Measurements from ENCODE around the gene NTM. TPM values are rescaled to one million over a fixed set of nuclear protein-coding genes. Genes with fewer than 3 reads are reported as not detected.

NTM gene
- total RNA-seq, 2 donors from 2014 or later, result 1.7 to 3.6 TPM

DNA sequence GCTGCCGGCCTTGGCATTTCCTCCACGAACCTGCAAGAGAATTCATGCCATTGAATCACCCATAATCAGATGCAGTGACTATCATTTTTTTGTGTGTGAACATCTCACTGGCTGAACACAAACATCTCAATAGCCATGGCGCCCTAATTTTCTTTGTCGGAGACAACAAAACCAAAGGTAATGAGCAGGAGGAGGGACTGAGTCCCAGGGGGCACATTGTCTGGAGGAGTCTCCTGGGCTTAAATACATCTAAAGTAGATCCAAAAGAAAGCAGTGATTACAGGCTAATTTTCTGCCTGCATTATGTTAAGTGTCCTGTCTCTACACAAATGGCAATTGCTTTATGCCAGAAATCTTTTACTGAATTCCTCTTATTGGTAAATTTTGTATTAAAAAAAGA, 113.5 kb downstream of the NTM start:
- H3K27ac ChIP-seq (ENCODE audit: low read depth, low read length), result no peak overlapping the region
- TF ChIP-seq, protein P1, sequence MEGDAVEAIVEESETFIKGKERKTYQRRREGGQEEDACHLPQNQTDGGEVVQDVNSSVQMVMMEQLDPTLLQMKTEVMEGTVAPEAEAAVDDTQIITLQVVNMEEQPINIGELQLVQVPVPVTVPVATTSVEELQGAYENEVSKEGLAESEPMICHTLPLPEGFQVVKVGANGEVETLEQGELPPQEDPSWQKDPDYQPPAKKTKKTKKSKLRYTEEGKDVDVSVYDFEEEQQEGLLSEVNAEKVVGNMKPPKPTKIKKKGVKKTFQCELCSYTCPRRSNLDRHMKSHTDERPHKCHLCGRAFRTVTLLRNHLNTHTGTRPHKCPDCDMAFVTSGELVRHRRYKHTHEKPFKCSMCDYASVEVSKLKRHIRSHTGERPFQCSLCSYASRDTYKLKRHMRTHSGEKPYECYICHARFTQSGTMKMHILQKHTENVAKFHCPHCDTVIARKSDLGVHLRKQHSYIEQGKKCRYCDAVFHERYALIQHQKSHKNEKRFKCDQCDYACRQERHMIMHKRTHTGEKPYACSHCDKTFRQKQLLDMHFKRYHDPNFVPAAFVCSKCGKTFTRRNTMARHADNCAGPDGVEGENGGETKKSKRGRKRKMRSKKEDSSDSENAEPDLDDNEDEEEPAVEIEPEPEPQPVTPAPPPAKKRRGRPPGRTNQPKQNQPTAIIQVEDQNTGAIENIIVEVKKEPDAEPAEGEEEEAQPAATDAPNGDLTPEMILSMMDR (conservative IDR thresholded peaks at IDR 0.05), result no peak
- no peaks in the 10 kb centered on the region for H3K36me3 Mint-ChIP-seq (ENCODE audit: low read depth)
- WGBS, 2 experiments (ENCODE audit: insufficient coverage in 1 of 2, insufficient read length in 1 of 2), result 77 to 80% methylated on average over 1 to 4 of the region's 4 CpGs
- peaks cover 11% of the 10 kb centered on the region for H3K4me1 ChIP-seq (ENCODE audit: control insufficient read depth, insufficient read depth, low read length)
- H3K4me1 Mint-ChIP-seq, result peaks cover 33% of the 10 kb centered on the region
- no peak overlapping the region for H3K4me3 Mint-ChIP-seq
- H3K36me3 ChIP-seq (ENCODE audit: control insufficient read depth, insufficient read depth, low read length), result no peaks in the 10 kb centered on the region
- H3K4me3 ChIP-seq (ENCODE audit: low read length), result no peak overlapping the region
- no peak for DNase-seq
- H3K27ac Mint-ChIP-seq, result no peak overlapping the region
- H3K9me3 Mint-ChIP-seq, result no peaks in the 10 kb centered on the region
- H3K9ac ChIP-seq (ENCODE audit: extremely low read depth, low read length, poor library complexity, severe bottlenecking), result no peak overlapping the region
- H3K27me3 ChIP-seq (ENCODE audit: control insufficient read depth, insufficient read depth, low read length, poor library complexity, severe bottlenecking), result no peaks in the 10 kb centered on the region
- peaks cover 2% of the 10 kb centered on the region for H3K27me3 Mint-ChIP-seq (ENCODE audit: insufficient read depth)
- no peaks in the 10 kb centered on the region for H3K9me3 ChIP-seq (ENCODE audit: control insufficient read depth, low read length)

DNA sequence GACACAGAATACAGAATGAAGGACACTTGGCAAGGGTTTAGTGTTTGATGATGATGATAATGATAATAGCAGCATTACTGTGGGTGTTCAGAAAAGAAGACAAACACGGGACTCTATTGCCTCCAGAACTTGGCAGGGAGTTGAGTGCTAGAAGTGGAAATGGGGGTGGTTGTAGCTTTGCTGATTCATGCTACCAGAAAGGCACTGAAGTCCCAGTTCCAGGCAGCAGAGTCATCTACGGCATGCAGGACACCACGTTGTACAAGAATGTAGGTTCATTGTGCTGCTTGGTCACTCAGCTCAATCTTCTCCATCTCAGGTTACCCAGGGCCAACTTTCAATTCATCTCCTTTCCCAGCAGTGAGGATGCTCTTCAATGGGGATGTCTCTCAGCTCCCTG, 115.7 kb downstream of the NTM start:
- peaks cover 11% of the 10 kb centered on the region for H3K4me1 ChIP-seq (ENCODE audit: control insufficient read depth, insufficient read depth, low read length)
- no peak overlapping the region for H3K4me3 ChIP-seq (ENCODE audit: low read length)
- H3K36me3 Mint-ChIP-seq (ENCODE audit: low read depth), result no peaks in the 10 kb centered on the region
- H3K4me1 Mint-ChIP-seq, result peaks cover 33% of the 10 kb centered on the region
- H3K27ac Mint-ChIP-seq, result no peak overlapping the region
- H3K36me3 ChIP-seq (ENCODE audit: control insufficient read depth, insufficient read depth, low read length), result no peaks in the 10 kb centered on the region
- no peak for DNase-seq
- 92 to 95% methylated on average over 3 of the region's 3 CpGs for WGBS, 2 experiments (ENCODE audit: insufficient coverage in 1 of 2, insufficient read length in 1 of 2)
- H3K9me3 Mint-ChIP-seq, result no peaks in the 10 kb centered on the region
- no peaks in the 10 kb centered on the region for H3K9me3 ChIP-seq (ENCODE audit: control insufficient read depth, low read length)
- H3K9ac ChIP-seq (ENCODE audit: extremely low read depth, low read length, poor library complexity, severe bottlenecking), result no peak overlapping the region
- TF ChIP-seq, protein P1 (conservative IDR thresholded peaks at IDR 0.05), result no peak
- no peaks in the 10 kb centered on the region for H3K27me3 ChIP-seq (ENCODE audit: control insufficient read depth, insufficient read depth, low read length, poor library complexity, severe bottlenecking)
- no peak overlapping the region for H3K4me3 Mint-ChIP-seq
- H3K27me3 Mint-ChIP-seq (ENCODE audit: insufficient read depth), result no peaks in the 10 kb centered on the region
- no peak overlapping the region for H3K27ac ChIP-seq (ENCODE audit: low read depth, low read length)

DNA sequence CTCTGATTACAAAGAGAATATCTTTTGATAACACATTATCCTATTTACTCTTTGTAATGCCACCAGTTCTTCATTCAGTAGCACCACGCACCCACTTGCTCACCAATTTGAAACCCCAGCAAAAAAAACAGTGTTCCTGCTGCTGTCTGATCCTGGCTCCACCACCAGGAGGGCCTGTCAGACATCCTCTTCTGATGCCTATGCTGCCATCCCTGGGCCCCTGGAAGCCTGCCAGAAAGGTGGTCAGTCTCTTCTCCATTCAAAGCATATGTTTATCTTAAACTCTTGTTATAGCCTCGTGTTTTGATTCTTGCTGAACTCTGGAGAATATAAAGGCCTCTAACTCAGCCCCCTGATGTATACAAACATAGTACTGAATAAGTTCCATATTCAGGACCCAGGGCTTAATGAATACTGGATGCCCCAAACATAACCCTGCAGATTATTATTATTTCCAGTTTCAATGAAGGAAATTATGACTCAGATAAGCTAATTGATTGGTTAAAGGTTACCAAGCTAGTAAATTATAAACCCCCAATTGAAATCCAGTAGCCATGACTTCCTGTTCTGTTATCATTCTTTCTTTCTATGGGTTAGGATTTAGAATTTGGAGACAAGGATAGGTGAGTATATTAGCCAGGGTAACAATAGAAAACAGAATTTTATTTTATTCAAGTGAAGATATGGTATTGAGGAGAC, 116.7 kb downstream of the NTM start:
- WGBS, 2 experiments (ENCODE audit: insufficient coverage in 1 of 2, insufficient read length in 1 of 2), result 91 to 100% methylated on average over 1 to 2 of the region's 2 CpGs
- no peaks in the 10 kb centered on the region for H3K36me3 Mint-ChIP-seq (ENCODE audit: low read depth)
- TF ChIP-seq, protein P1 (conservative IDR thresholded peaks at IDR 0.05), result peak; percentile 65
- no peak for DNase-seq
- Histone ChIP-seq H3K9ac (ENCODE audit: extremely low read depth, low read length, poor library complexity, severe bottlenecking) (no peak overlapping the region), H3K27ac (ENCODE audit: low read depth, low read length) (no peak overlapping the region), H3K4me3 (ENCODE audit: low read length) (no peak overlapping the region), H3K4me1 (ENCODE audit: control insufficient read depth, insufficient read depth, low read length) (peaks cover 11% of the 10 kb centered on the region), H3K36me3 (ENCODE audit: control insufficient read depth, insufficient read depth, low read length) (no peaks in the 10 kb centered on the region), H3K27me3 (ENCODE audit: control insufficient read depth, insufficient read depth, low read length, poor library complexity, severe bottlenecking) (no peaks in the 10 kb centered on the region), H3K9me3 (ENCODE audit: control insufficient read depth, low read length) (no peaks in the 10 kb centered on the region)
- no peak overlapping the region for H3K4me3 Mint-ChIP-seq
- H3K27me3 Mint-ChIP-seq (ENCODE audit: insufficient read depth), result no peaks in the 10 kb centered on the region
- H3K4me1 Mint-ChIP-seq, result peaks cover 31% of the 10 kb centered on the region
- H3K27ac Mint-ChIP-seq, result no peak overlapping the region
- no peaks in the 10 kb centered on the region for H3K9me3 Mint-ChIP-seq
